GM21737 (cell line): ENCODE measurements around the gene TSHZ2.
"Not testable (repeated sequence)": the region's sequence is repeated elsewhere in the genome, so short reads cannot be mapped to it uniquely, and the experiment has no call there.

ENCODE experiments used
- ATAC-seq: cut with Tn5 transposase; IDR thresholded peaks from one replicate; pipeline ENCODE4 v1.9.1; 2021; ENCODE audit warnings: mild to moderate bottlenecking, moderate library complexity; ENCODE audit not compliant: unreplicated experiment

Gene TSHZ2

DNA sequence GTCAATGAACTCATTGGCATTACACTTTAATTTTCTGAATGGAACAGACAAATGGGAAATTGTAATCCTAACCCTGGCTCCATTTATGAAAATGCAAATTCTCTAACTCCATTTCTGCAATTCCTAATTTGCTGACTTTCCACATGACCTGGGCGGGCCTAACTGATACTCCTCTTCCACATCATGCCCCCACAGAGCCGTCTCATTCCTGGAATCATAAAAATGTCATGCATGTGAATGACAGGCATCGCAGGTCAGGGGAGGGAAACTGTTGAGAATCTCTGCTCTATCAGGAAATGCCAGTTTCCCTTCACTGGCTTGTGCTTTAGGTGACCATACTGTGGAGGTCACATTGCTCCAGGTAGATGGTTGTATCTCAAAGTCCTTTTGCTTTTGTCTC is 456.4 kb downstream of the TSHZ2 start:
- no peak for ATAC-seq

- no peak for ATAC-seq
Measured at GRCh38 chr20:53428996-53429395, 456.8 kb downstream of the TSHZ2 start.

DNA sequence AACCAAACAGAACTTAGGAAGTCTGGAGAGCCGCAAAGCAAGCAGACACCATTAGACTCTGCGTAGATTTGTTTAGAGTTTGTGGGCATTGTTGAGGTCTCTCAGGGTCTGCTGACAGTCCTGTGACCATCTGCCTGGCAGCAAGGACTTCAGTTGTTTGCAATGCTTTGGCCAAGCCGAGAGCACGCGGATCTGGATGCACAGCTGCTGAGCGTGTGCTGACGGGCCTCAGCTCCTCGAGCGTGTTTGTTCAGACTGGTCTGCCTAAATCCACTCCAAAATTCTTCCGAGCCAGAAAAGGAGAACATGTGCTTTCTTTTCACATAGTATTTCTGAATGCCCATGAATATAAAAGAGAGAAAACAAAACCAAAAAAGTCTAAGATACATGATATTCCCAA is 462.5 kb downstream of the TSHZ2 start:
- ATAC-seq = no peak

DNA sequence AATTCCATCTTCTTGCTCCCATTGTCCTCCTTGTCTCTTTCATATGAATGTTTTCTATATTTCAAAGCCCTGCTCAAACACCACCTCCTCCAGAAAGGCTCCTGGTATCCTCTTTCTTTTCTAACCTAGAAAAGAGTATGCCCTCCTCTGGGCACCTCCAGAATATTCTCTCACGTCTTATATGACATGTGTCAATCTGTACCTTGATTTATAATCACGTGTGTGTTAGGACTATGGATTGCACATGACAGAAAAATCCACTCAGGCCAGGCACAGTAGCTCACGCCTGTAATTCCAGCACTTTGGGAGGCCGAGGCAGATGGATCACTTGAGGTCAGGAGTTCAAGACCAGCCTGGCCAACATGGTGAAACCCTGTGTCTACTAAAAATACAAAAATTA is 464.8 kb downstream of the TSHZ2 start:
- not testable (repeated sequence) for ATAC-seq

- ATAC-seq = no peak
Measured at GRCh38 chr20:53438368-53438767, 466.2 kb downstream of the TSHZ2 start.

DNA sequence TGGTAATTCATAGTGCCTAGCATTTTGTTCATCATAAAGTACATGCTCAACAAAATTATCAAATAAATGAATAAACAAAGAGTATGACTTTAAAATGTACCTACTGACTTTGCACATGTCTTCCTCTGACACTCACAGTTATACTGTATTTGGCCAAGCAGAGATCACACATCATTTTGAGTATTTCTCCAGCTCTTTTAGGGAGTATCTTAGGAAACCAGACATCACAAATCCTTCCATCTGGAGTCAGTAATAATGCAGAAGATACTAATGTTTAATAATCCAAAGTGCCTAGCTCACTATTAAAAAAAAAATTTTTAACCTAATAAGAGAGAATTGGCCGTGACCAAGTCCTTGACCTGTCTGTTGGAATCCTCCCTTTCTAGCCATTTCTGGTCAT is 466.9 kb downstream of the TSHZ2 start:
- ATAC-seq = no peak

GRCh38 chr20:53439616-53440015 is 467.5 kb downstream of the TSHZ2 start:
- no peak for ATAC-seq

DNA sequence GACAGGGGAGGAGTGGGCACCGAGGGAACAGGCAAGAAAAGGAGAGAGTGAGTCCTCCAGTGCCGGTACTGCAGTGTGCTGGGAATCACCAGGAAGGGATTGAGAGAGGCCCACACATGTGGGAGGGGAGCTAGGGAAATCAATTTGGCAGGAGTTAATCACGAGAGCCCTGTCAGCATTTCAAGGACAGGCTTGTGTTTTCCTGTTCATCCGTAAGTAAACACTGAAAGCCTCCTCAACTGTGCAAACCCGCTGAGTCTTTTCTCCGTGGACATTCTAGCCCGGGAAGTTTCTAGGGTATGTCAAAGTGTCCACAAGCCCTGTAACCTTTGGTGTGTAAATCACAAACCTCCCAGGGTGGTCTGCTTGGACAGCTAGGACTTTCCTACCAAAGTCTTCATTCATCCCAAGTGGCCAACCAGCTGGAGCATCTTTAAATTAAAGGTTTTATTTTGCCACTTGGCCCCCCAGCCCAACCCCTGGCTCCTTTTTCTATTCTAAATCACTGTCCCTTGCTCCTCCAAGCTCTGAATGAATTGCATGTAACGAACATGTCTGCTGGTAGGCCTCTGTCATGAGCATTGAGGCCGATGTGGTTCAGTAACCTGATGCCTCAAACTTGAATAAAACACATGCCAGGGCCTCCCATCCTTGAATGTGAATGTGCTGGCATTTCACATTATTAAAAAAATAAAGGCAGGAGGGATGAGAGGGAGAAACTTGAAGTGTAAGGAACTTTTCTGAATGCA is 472.4 kb downstream of the TSHZ2 start:
- no peak for ATAC-seq

DNA sequence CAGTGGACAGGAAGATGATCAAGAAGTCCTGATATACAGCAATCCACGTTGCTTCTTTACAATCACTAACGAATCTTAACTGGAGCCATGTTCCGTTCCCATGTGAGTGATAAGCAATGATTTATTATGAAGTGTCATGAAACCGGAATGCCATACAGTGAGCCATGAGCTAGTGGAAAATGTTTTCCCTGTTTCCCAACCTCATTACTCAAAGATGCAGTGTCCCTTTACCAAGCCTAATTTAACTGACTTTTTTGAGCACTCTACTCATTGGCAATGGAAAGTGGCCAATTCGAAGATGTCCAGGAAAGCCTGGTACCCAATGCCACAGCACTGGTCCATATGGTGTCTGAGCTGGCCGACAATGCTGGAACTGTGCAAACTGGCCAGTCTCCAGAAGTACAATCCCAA is 473.2 kb downstream of the TSHZ2 start:
- ATAC-seq = no peak

- no peak for ATAC-seq
Measured at GRCh38 chr20:53445932-53446331, 473.8 kb downstream of the TSHZ2 start.

DNA sequence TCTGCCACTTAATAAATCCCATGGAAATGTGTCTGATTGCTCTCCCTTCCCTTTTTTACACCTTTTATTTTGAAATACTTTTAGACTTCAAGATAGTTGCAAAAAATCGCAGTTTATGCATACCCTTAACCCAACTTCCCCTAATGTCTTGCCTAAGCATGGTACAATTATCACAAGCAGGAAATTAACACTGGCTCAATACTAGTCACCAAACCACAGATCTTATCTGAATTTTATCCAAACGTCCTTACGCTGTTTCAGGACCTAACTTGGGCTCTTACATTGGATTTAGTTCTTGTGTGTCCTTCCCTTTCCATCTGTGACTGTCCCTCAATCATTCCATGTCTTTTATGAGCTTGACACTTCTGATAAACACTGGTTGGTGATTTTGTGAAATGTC is 475.2 kb downstream of the TSHZ2 start:
- ATAC-seq = no peak

GRCh38 chr20:53448426-53448825 is 476.3 kb downstream of the TSHZ2 start:
- no peak for ATAC-seq

DNA sequence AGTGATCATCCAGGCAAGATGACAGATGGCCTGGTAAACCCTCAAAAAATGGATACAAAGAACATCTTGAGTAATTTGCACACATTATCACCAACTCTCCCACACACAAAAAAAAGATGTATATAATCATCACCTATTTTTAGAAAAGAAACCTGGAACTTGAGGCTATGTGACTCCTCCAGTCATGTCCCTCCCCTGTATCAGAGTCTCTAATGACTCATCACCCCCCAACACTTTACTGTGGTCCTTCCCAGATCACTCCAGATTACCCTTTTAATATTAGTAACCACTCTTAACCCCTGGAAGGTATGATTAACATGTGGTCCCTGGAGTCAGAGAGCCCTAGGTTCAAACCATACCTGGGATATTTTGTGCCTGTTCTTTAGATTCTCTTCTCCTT is 476.7 kb downstream of the TSHZ2 start:
- no peak for ATAC-seq

DNA sequence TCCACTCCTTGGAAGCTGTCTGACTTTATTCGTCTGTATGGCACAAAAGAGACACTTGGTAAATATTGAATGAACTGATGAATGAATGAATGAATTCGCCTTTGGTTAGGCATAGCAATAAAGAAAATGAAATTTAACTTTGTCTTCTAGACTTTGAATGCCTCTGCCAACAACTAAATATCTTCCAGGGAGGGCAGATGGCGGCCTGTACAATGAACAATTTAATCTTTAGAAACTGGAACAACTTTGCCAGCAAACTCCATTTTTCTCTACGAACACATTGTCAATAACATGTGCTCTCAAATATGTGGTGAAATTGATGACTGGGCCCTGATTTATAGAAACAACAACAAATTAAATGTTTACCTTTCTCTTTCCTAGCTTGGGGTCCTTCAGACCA is 480.9 kb downstream of the TSHZ2 start:
- no peak for ATAC-seq

DNA sequence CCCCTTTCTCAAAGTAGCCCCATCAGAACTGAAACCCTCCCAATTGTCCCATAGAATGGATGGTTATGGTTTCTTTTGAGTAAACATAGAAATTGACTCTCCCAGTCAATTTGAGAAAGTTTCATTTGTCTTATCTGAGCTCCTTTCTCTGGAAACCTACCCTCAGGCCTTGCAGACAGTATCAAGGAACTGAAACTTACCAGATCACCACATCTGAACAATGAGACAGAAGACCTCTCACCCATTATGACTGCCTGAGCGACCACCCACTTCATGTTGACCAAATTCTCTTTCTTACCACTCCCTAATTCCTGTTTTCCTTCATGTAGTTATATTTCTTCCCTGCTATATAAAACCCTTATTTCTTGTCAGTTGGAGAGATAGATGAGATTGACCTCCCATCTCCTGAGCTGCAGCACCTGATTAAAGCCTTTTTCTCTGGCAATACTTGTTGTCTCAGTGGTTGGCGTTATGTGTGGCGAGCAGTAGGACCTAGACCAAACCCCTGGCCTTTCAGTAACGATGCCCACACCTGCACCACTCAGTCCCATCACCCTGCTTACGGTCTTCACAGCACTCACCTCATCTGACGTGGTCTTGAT is 482.6 kb downstream of the TSHZ2 start:
- no peak for ATAC-seq

DNA sequence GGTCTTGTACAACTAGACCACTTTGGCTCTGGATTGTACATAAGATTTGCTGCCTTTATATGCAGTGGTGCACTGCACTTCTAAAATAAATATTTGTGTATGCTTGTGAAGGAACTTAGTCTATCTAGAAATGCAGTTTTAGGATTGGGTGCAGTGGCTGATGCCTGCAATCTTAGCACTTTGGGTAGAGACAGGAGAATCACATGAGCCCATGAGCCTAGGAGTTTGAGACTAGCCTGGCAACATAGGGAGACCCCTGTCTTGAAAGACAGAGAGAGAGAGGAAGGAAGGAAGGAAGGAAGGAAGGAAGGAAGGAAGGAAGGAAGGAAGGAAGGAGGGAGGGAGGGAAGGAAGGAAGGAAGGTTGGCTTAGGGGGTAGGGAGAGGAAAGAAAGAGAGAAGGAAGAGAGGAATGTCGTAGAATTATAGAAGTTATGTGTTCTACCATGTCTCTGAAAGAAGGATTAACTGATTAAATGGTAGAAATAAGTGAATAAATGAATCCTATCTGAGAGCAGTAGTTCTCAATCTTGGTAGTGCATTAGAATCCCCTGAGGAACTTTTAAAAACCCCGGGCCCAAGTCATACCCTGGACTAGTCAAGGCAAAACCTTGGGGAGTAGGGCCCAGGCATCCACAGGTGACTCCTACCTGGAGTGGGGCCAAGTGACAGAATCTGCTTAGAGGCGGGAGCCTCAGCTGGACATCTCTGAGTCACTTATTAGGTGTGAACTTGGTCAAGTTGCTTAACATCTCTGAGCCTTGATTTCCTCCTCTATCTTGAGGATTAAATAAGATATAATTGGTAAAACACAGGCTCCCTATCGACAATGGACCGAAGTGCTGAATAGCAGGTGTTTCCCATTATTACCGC is 491.2 kb downstream of the TSHZ2 start:
- no peak for ATAC-seq

DNA sequence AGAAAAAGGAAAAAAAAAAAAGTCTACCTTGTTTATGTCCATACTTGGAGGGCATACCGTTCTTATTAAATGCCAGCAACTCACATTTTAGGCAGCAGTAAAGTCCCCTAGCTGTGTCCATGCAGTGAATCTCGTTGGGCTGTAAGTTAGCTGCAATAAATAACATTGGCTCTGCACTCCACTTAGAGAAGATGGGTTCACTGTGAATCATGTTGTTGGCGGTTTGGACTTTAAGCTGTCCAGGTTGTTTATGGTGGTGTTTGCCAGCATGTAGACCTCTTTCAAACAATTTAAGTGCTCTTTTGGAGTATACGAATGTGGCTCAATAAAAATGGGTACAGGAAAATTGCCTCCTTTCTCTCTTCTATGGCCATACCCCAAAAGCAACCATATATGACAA is 494.1 kb downstream of the TSHZ2 start:
- no peak for ATAC-seq

GRCh38 chr20:53468587-53468986 is 496.4 kb downstream of the TSHZ2 start:
- ATAC-seq = no peak

- not testable (repeated sequence) for ATAC-seq
Measured at GRCh38 chr20:53472859-53473258, 500.7 kb downstream of the TSHZ2 start.

DNA sequence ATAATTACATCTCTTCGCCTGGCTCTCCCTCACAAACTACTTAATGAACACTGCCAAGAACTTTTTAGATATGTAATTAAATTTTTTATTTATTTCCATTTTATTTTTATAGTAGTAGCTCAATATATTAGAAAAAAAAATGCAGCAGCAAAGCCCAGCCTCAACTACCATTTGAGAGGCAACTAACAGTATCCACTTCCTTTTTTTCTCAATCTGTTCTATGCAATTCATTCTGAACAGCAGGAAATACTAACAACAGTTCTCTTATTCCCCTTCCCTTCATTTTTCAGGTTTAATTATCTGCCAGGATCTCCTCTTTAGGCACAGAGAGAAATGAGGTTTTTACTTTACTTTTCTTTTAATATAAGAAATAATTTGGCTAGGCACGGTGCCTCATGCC is 508.8 kb downstream of the TSHZ2 start:
- ATAC-seq = no peak

- no peak for ATAC-seq
Measured at GRCh38 chr20:53487461-53488200, 515.5 kb downstream of the TSHZ2 start.
